ENCODE measurements around the gene CROT. TPM values are rescaled to one million over a fixed set of nuclear protein-coding genes. Genes with fewer than 3 reads are reported as not detected.

The CROT gene
- total RNA-seq, 1 donor from 2014 or later: 11.1 TPM

- TF ChIP-seq CTCF (IDR thresholded peaks at IDR 0.05; ENCODE audit: unreplicated experiment): no peak
- DNase-seq (ENCODE audit: low spot score): no peak
- Mint-ChIP-seq H3K9me3 (ENCODE audit: unreplicated experiment) (peaks cover 14% of the 10 kb centered on the region), H3K4me3 (ENCODE audit: unreplicated experiment) (no peak overlapping the region), H3K27me3 (ENCODE audit: unreplicated experiment) (peaks cover 3% of the 10 kb centered on the region), H3K27ac (ENCODE audit: unreplicated experiment) (no peak overlapping the region), H3K36me3 (ENCODE audit: low read depth, unreplicated experiment) (peaks cover 45% of the 10 kb centered on the region), H3K4me1 (ENCODE audit: unreplicated experiment) (no peaks in the 10 kb centered on the region)
Measured at GRCh38 chr7:87322912-87323311, 22.6 kb upstream of the CROT start.

- no peaks in the 10 kb centered on the region for H3K4me1 Mint-ChIP-seq (ENCODE audit: unreplicated experiment)
- peaks cover 72% of the 10 kb centered on the region for H3K36me3 Mint-ChIP-seq (ENCODE audit: low read depth, unreplicated experiment)
- DNase-seq (ENCODE audit: low spot score): no peak
- H3K27ac Mint-ChIP-seq (ENCODE audit: unreplicated experiment): no peak overlapping the region
- H3K27me3 Mint-ChIP-seq (ENCODE audit: unreplicated experiment): peaks cover 3% of the 10 kb centered on the region
- H3K9me3 Mint-ChIP-seq (ENCODE audit: unreplicated experiment): peaks cover 29% of the 10 kb centered on the region
- no peak for TF ChIP-seq CTCF (IDR thresholded peaks at IDR 0.05; ENCODE audit: unreplicated experiment)
- no peak overlapping the region for H3K4me3 Mint-ChIP-seq (ENCODE audit: unreplicated experiment)
Measured at GRCh38 chr7:87325576-87326370, 19.7 kb upstream of the CROT start.

GRCh38 chr7:87328281-87328680 lies 17.2 kb upstream of the CROT start:
- H3K9me3 Mint-ChIP-seq (ENCODE audit: unreplicated experiment): peaks cover 21% of the 10 kb centered on the region

GRCh38 chr7:87330316-87330715 lies 15.1 kb upstream of the CROT start:
- H3K27me3 Mint-ChIP-seq (ENCODE audit: unreplicated experiment): peaks cover 2% of the 10 kb centered on the region
- TF ChIP-seq CTCF (IDR thresholded peaks at IDR 0.05; ENCODE audit: unreplicated experiment): no peak
- H3K27ac Mint-ChIP-seq (ENCODE audit: unreplicated experiment): no peak overlapping the region
- no peak for DNase-seq (ENCODE audit: low spot score)
- no peak overlapping the region for H3K4me3 Mint-ChIP-seq (ENCODE audit: unreplicated experiment)
- H3K36me3 Mint-ChIP-seq (ENCODE audit: low read depth, unreplicated experiment): peaks cover 59% of the 10 kb centered on the region
- H3K9me3 Mint-ChIP-seq (ENCODE audit: unreplicated experiment): peaks cover 21% of the 10 kb centered on the region
- no peaks in the 10 kb centered on the region for H3K4me1 Mint-ChIP-seq (ENCODE audit: unreplicated experiment)

More at GRCh38 chr7:87328281-87328680, 17.2 kb upstream of the CROT start:
- H3K4me1 Mint-ChIP-seq (ENCODE audit: unreplicated experiment): no peaks in the 10 kb centered on the region
- H3K27ac Mint-ChIP-seq (ENCODE audit: unreplicated experiment): no peak overlapping the region
- H3K27me3 Mint-ChIP-seq (ENCODE audit: unreplicated experiment): peaks cover 2% of the 10 kb centered on the region
- TF ChIP-seq CTCF (IDR thresholded peaks at IDR 0.05; ENCODE audit: unreplicated experiment): no peak
- peaks cover 57% of the 10 kb centered on the region for H3K36me3 Mint-ChIP-seq (ENCODE audit: low read depth, unreplicated experiment)
- no peak overlapping the region for H3K4me3 Mint-ChIP-seq (ENCODE audit: unreplicated experiment)
- DNase-seq (ENCODE audit: low spot score): no peak

- TF ChIP-seq CTCF (IDR thresholded peaks at IDR 0.05; ENCODE audit: unreplicated experiment): no peak
- peaks cover 2% of the 10 kb centered on the region for H3K27me3 Mint-ChIP-seq (ENCODE audit: unreplicated experiment)
- DNase-seq (ENCODE audit: low spot score): no peak
- peaks cover 55% of the 10 kb centered on the region for H3K36me3 Mint-ChIP-seq (ENCODE audit: low read depth, unreplicated experiment)
- H3K4me3 Mint-ChIP-seq (ENCODE audit: unreplicated experiment): no peak overlapping the region
- H3K9me3 Mint-ChIP-seq (ENCODE audit: unreplicated experiment): peaks cover 21% of the 10 kb centered on the region
- H3K27ac Mint-ChIP-seq (ENCODE audit: unreplicated experiment): no peak overlapping the region
- no peaks in the 10 kb centered on the region for H3K4me1 Mint-ChIP-seq (ENCODE audit: unreplicated experiment)
Measured at GRCh38 chr7:87330942-87331341, 14.5 kb upstream of the CROT start.
